Loucy (cell line): ENCODE data around the gene CFAP100.

Source experiments
- H2AFZ ChIP-seq: fragments of 200-600 bp; sonication (generic); 2 replicates; pipeline ENCODE4 v1.6.0; 2016; ENCODE audit warnings: antibody characterized with exemption, mild to moderate bottlenecking, low read length, moderate library complexity
- H3F3A ChIP-seq: fragments of 200-600 bp; 2 replicates; pipeline ENCODE4 v1.6.0; 2016; ENCODE audit warnings: antibody characterized with exemption, low read depth, mild to moderate bottlenecking
- H3K27me3 ChIP-seq: fragments of 200-600 bp; sonication (generic); 2 replicates; pipeline ENCODE4 v1.6.1; 2014; ENCODE audit warnings: low read length, mild to moderate bottlenecking; ENCODE audit not compliant: insufficient read depth, poor library complexity, severe bottlenecking
- H3K36me3 ChIP-seq: fragments of 200-600 bp; sonication (generic); 2 replicates; pipeline ENCODE4 v1.6.1; 2016; ENCODE audit warnings: low read length; ENCODE audit not compliant: insufficient read depth
- H3K4me1 ChIP-seq: fragments of 200-600 bp; sonication (generic); 2 replicates; pipeline ENCODE4 v1.5.1; 2014; ENCODE audit warnings: low read length, mild to moderate bottlenecking; ENCODE audit not compliant: insufficient read depth, poor library complexity, severe bottlenecking
- H3K4me2 ChIP-seq: fragments of 200-600 bp; sonication (generic); 2 replicates; pipeline ENCODE4 v1.6.0; 2014; ENCODE audit warnings: antibody characterized with exemption, low read length, low read depth, mild to moderate bottlenecking; ENCODE audit not compliant: poor library complexity, severe bottlenecking
- H3K4me3 ChIP-seq: fragments of 200-600 bp; sonication (generic); 2 replicates; pipeline ENCODE4 v1.5.1; 2014; ENCODE audit warnings: low read length, mild to moderate bottlenecking, mixed read lengths; ENCODE audit not compliant: poor library complexity, severe bottlenecking
- H3K79me2 ChIP-seq: fragments of 200-600 bp; sonication (generic); 2 replicates; pipeline ENCODE4 v1.6.1; 2014; ENCODE audit warnings: low read length; ENCODE audit not compliant: insufficient read depth
- H3K9ac ChIP-seq: fragments of 200-600 bp; sonication (generic); 2 replicates; pipeline ENCODE4 v1.6.0; 2014; ENCODE audit warnings: mild to moderate bottlenecking, low read depth, low read length, moderate library complexity; ENCODE audit not compliant: poor library complexity, severe bottlenecking
- H3K9me2 ChIP-seq: fragments of 200-600 bp; sonication (generic); replicated peaks from 2 replicates; pipeline ENCODE4 v1.6.1; 2016; ENCODE audit warnings: low read depth, low read length, mixed read lengths
- H3K9me3 ChIP-seq: fragments of 200-600 bp; sonication (generic); 2 replicates; pipeline ENCODE4 v1.6.1; 2014; ENCODE audit warnings: mild to moderate bottlenecking, antibody characterized with exemption, low read length, low read depth; ENCODE audit not compliant: insufficient read depth
- H4K20me1 ChIP-seq: fragments of 200-600 bp; sonication (generic); 2 replicates; pipeline ENCODE4 v1.6.0; 2014; ENCODE audit warnings: antibody characterized with exemption, low read length, mild to moderate bottlenecking; ENCODE audit not compliant: insufficient read depth, poor library complexity, severe bottlenecking
- CTCF ChIP-seq: fragments of 200-600 bp; sonication (generic); conservative IDR thresholded peaks from 2 replicates; pipeline ENCODE4 v1.5.1; 2014; ENCODE audit warnings: mild to moderate bottlenecking, antibody characterized with exemption, low read length
- EZH2phosphoT487 ChIP-seq: fragments of 200-600 bp; IDR thresholded peaks from 2 replicates; pipeline ENCODE4 v1.6.1; 2018; ENCODE audit warnings: antibody characterized with exemption, mild to moderate bottlenecking, moderate library complexity, borderline replicate concordance

Gene CFAP100

DNA sequence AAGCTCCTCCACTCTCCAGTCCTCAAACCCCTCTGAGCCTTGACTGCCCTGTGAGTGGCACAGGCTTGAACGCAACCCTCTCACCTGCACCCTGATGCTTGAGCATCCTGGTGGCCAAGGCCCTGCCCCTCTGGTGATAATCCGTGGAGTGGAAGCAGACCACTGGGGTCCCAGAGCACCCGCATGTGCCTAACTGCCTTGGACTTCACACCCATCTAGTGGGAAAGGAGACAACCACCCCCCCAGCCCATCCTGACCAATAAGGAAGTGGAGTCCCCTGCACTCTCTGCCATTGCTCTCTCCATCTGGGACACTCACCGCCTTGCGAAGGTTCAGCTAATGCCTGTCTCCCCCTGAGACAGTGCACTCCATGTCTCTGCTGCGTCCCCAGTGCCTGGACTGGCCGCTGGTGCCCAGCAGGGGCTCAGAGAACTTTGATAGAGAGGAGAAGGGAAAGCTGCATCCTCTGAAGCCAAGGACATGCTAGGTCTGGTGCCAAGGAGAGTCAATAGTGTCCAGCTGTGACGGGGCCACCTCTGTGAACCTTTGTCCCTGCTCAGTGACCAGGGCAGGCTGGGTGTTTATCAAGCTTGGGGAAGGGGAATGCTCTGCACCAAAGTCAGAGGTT lies 40.9 kb upstream of the CFAP100 start:
- no peak for TF ChIP-seq EZH2phosphoT487
- no peak for TF ChIP-seq CTCF
- Histone ChIP-seq H3K4me1 (peaks cover 14% of the 10 kb centered on the region), H3F3A (no peaks in the 10 kb centered on the region), H3K79me2 (no peaks in the 10 kb centered on the region), H3K4me3 (no peak overlapping the region), H2AFZ (no peak overlapping the region), H3K9me2 (no peaks in the 10 kb centered on the region), H3K27me3 (no peaks in the 10 kb centered on the region), H4K20me1 (no peaks in the 10 kb centered on the region), H3K9me3 (no peaks in the 10 kb centered on the region), H3K4me2 (no peak overlapping the region), H3K36me3 (no peaks in the 10 kb centered on the region), H3K9ac (no peak overlapping the region)

DNA sequence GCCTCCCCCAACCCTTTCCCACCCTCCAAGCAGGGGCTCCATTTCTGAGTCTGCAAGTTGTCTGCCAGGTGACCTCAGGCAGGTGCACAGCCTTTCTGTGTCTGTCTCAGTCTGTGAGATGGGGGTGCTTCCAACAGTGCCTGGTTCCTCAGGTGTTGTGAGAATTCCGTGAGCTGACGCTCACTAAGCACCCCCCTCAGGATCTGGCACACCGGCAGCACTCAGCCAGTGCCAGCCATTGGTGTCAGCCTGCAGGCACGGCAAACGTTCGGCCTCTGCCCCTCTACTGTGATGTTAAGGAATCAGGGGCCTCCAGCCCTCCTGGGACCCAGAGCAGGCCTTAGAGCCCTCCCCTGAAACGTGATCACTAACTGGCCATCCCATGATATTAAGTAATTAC lies 39.9 kb upstream of the CFAP100 start:
- Histone ChIP-seq H3K9me3 (no peaks in the 10 kb centered on the region), H3K9me2 (no peaks in the 10 kb centered on the region), H2AFZ (no peak overlapping the region), H4K20me1 (no peaks in the 10 kb centered on the region), H3K79me2 (no peaks in the 10 kb centered on the region), H3K27me3 (no peaks in the 10 kb centered on the region), H3K4me1 (peaks cover 10% of the 10 kb centered on the region), H3F3A (no peaks in the 10 kb centered on the region), H3K4me2 (no peak overlapping the region), H3K4me3 (no peak overlapping the region), H3K9ac (no peak overlapping the region), H3K36me3 (no peaks in the 10 kb centered on the region)
- TF ChIP-seq CTCF, result no peak
- TF ChIP-seq EZH2phosphoT487, result no peak

DNA sequence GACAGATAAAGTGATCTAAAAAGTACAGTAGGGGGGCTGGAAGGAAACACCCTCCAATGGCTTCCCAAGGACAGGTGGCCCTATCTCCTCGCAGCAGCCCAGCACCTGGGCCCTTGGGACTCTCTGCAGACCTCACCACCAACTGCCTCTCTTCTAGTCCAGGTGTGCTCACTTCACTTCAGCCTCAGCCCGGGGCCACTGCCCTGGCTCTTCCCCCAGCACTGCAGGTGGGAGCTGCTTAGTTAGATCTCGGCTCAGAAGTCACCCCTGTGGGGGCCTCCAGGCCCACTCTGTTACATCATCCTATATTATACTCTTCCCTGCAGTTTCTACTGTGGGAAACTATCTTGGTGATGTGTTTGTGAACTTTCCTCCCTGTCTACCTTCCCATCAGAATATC lies 39.5 kb upstream of the CFAP100 start:
- no peak overlapping the region for H3K9ac ChIP-seq
- no peaks in the 10 kb centered on the region for H3K36me3 ChIP-seq
- TF ChIP-seq EZH2phosphoT487, result no peak
- no peak for TF ChIP-seq CTCF
- H3K9me2 ChIP-seq, result no peaks in the 10 kb centered on the region
- no peak overlapping the region for H3K4me3 ChIP-seq
- H3K27me3 ChIP-seq, result no peaks in the 10 kb centered on the region
- no peak overlapping the region for H2AFZ ChIP-seq
- H3K4me2 ChIP-seq, result no peak overlapping the region
- no peaks in the 10 kb centered on the region for H3F3A ChIP-seq
- peaks cover 5% of the 10 kb centered on the region for H3K4me1 ChIP-seq
- no peaks in the 10 kb centered on the region for H4K20me1 ChIP-seq
- no peaks in the 10 kb centered on the region for H3K9me3 ChIP-seq
- no peaks in the 10 kb centered on the region for H3K79me2 ChIP-seq
